ENCODE results near the gene LIF. TPM values are rescaled to one million over a fixed set of nuclear protein-coding genes. Genes with fewer than 3 reads are reported as not detected.

Gene LIF
- total RNA-seq, 2 experiments from 2014 or later, result 508 to 564 TPM

GRCh38 chr22:30251711-30252110 lies 5.2 kb upstream of the LIF start:
- Mint-ChIP-seq H3K36me3 (no peaks in the 10 kb centered on the region), H3K4me3 (no peak overlapping the region), H3K27me3 (no peaks in the 10 kb centered on the region), H3K4me1 (peaks cover 50% of the 10 kb centered on the region), H3K27ac (peak overlapping the region; percentile 93), H3K9me3 (no peaks in the 10 kb centered on the region)
- POLR2A ChIA-PET, result interaction anchor here (0.9 to 2.8 kb wide), 5 partner anchors 9 to 74 kb away, joined by 3 to 11 read pairs (median 7); no protein-coding TSS in a partner anchor
- DNase-seq (no peak), ATAC-seq (ENCODE audit: low read depth) (no peak)

GRCh38 chr22:30250661-30251267 lies 4.2 kb upstream of the LIF start:
- Mint-ChIP-seq H3K27ac (peak overlapping the region; percentile 93), H3K4me3 (no peak overlapping the region), H3K4me1 (peaks cover 45% of the 10 kb centered on the region), H3K27me3 (no peaks in the 10 kb centered on the region), H3K36me3 (peaks cover 5% of the 10 kb centered on the region), H3K9me3 (no peaks in the 10 kb centered on the region)
- POLR2A ChIA-PET, result interaction anchor here (0.9 to 2.8 kb wide), 7 partner anchors 10 to 73 kb away, joined by 3 to 11 read pairs (median 7); no protein-coding TSS in a partner anchor
- DNase-seq (no peak), ATAC-seq (ENCODE audit: low read depth) (no peak)

GRCh38 chr22:30250039-30250565 lies 3.5 kb upstream of the LIF start:
- H3K36me3 Mint-ChIP-seq, result peaks cover 11% of the 10 kb centered on the region

GRCh38 chr22:30249049-30250038 lies 2.8 kb upstream of the LIF start:
- Mint-ChIP-seq H3K27ac (peak overlapping the region; percentile 64), H3K27me3 (no peaks in the 10 kb centered on the region), H3K4me1 (peaks cover 47% of the 10 kb centered on the region), H3K4me3 (no peak overlapping the region), H3K9me3 (no peaks in the 10 kb centered on the region), H3K36me3 (peaks cover 19% of the 10 kb centered on the region)
- no peak for DNase-seq
- POLR2A ChIA-PET, result interaction anchor here (0.6 to 2.8 kb wide), 6 partner anchors 9 to 71 kb away, joined by 5 to 11 read pairs (median 8); no protein-coding TSS in a partner anchor
- no peak for ATAC-seq (ENCODE audit: low read depth)

More at GRCh38 chr22:30250039-30250565, 3.5 kb upstream of the LIF start:
- Mint-ChIP-seq H3K27me3 (no peaks in the 10 kb centered on the region), H3K9me3 (no peaks in the 10 kb centered on the region), H3K4me1 (peaks cover 44% of the 10 kb centered on the region), H3K4me3 (no peak overlapping the region), H3K27ac (peak overlapping the region; percentile 64)
- DNase-seq (no peak), ATAC-seq (ENCODE audit: low read depth) (no peak)
- POLR2A ChIA-PET, result interaction anchor here (0.6 to 2.8 kb wide), 7 partner anchors 10 to 72 kb away, joined by 4 to 11 read pairs (median 7); no protein-coding TSS in a partner anchor

DNA sequence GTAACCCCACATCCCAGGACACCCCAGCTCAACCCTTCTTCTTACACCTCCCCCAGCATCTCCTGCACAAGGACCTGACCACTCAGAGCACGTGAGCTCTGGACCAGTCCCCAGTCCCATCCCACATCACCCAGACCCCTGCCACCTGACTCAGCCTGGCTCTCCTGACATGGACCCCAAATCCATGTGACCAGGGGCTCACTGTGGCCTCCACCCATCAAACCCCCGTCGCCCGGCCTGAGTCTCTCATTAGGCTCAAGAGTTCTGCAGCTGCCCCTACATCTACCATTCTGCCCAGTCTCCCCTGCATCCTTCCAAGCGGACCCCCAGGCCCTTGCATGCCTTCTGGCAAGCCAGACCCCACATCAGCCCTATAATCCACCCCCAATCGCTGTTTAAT lies 1.9 kb upstream of the LIF start:
- ATAC-seq (ENCODE audit: low read depth) (no peak), DNase-seq (no peak)
- peaks cover 54% of the 10 kb centered on the region for H3K4me1 Mint-ChIP-seq
- peaks cover 28% of the 10 kb centered on the region for H3K36me3 Mint-ChIP-seq
- no peaks in the 10 kb centered on the region for H3K27me3 Mint-ChIP-seq
- H3K27ac Mint-ChIP-seq, result peak overlapping the region; percentile 99
- POLR2A ChIA-PET, result interaction anchor here (0.6 to 1.7 kb wide), 9 partner anchors 10 to 144 kb away, joined by 3 to 11 read pairs (median 3); no protein-coding TSS in a partner anchor
- H3K9me3 Mint-ChIP-seq, result no peaks in the 10 kb centered on the region
- peak overlapping the region; percentile 100 for H3K4me3 Mint-ChIP-seq

DNA sequence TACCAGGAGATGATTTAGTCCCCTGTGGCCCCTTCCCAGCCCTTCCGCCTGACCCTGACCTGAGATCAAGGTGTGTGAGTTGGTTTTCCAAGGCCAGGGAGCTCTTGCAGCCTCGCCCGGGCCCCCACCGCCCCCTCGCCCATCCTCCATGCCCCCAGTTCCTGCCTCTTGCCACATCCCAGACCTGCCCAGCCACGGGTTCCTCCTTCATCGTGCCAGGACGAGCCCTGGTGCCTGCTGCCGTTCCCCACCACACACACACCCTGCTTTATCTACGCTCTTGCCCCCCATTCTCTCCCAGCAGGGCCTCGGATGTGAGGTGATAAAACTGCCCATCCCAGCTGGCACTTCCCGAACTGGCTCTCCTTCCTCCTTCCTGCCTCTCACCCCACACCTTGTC lies 1.4 kb upstream of the LIF start:
- Mint-ChIP-seq H3K9me3 (no peaks in the 10 kb centered on the region), H3K4me3 (peak overlapping the region; percentile 100), H3K36me3 (peaks cover 33% of the 10 kb centered on the region), H3K27ac (peak overlapping the region; percentile 99), H3K4me1 (peaks cover 53% of the 10 kb centered on the region), H3K27me3 (no peaks in the 10 kb centered on the region)
- POLR2A ChIA-PET, result interaction anchor here (0.6 to 1.7 kb wide), 9 partner anchors 9 to 143 kb away, joined by 3 to 11 read pairs (median 3); no protein-coding TSS in a partner anchor
- ATAC-seq (ENCODE audit: low read depth) (no peak), DNase-seq (no peak)

- POLR2A ChIA-PET, result interaction anchor here (0.6 to 1.7 kb wide), 7 partner anchors 9 to 143 kb away, joined by 3 to 11 read pairs (median 3); no protein-coding TSS in a partner anchor
- H3K27me3 Mint-ChIP-seq, result no peaks in the 10 kb centered on the region
- ATAC-seq (ENCODE audit: low read depth), result no peak
- no peaks in the 10 kb centered on the region for H3K9me3 Mint-ChIP-seq
- DNase-seq, result no peak
- H3K27ac Mint-ChIP-seq, result peak overlapping the region; percentile 99
- peaks cover 53% of the 10 kb centered on the region for H3K4me1 Mint-ChIP-seq
- peaks cover 37% of the 10 kb centered on the region for H3K36me3 Mint-ChIP-seq
- peak overlapping the region; percentile 100 for H3K4me3 Mint-ChIP-seq
Measured at GRCh38 chr22:30247561-30247960, 1.0 kb upstream of the LIF start.

- Mint-ChIP-seq H3K27ac (peak overlapping the region; percentile 99), H3K27me3 (no peaks in the 10 kb centered on the region), H3K36me3 (peaks cover 43% of the 10 kb centered on the region), H3K4me3 (peak overlapping the region; percentile 100), H3K4me1 (peaks cover 53% of the 10 kb centered on the region), H3K9me3 (no peaks in the 10 kb centered on the region)
- DNase-seq (peak; percentile 69), ATAC-seq (ENCODE audit: low read depth) (peak; percentile 14)
- POLR2A ChIA-PET, result interaction anchor here (0.8 to 12.9 kb wide), 15 partner anchors 8 to 158 kb away, joined by 3 to 247 read pairs (median 12); partner anchors contain the start of gene OSM
Measured at GRCh38 chr22:30246814-30247376, 336 bp upstream of the LIF start.

DNA sequence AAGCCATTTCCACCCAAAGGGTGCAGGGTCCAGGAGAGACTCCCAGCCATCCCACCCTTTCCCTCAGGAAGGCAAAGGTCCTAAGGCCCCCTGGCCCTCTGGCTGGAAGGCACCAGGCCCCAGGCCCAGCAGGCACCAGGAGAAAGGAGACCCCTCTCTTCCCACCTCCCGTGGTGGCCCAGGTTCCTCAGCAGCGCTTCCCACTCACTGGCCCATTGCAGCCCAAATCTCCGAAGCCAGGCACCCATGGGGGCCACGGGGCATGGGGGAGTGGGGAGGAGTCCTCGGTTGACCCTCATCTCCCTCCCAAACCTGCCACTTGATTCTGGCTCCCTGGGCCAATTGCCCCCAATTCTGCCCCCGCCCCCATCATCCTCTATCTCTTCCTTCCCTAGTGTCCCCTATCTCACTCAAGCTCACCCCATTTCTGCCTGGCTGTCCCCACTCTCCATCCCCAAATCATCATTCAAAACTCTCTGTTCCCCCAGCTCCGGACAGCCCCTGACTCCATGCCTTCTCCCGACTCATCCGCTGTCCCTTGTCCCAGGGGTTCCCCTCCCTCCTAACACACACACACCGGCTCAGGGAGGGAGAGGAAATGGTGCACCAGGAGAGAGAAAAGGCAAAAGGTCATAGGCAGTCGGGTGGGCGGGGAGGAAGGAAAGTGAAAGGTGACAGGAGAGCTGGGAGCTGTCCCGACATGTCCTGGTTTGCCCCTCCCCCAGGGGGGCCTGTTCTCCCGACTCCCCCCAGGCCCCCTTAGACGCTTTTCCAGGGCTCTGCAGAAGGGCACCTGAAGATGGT lies 1.2 kb downstream of the LIF start:
- H3K36me3 Mint-ChIP-seq, result peaks cover 57% of the 10 kb centered on the region
- peak overlapping the region; percentile 99 for H3K27ac Mint-ChIP-seq
- DNase-seq, result no peak
- no peaks in the 10 kb centered on the region for H3K9me3 Mint-ChIP-seq
- no peak for ATAC-seq (ENCODE audit: low read depth)
- POLR2A ChIA-PET, result interaction anchor here (0.6 to 12.9 kb wide), 19 partner anchors 8 to 641 kb away, joined by 3 to 247 read pairs (median 6); partner anchors contain the start of genes MTFP1 and OSM
- peaks cover 62% of the 10 kb centered on the region for H3K4me1 Mint-ChIP-seq
- no peaks in the 10 kb centered on the region for H3K27me3 Mint-ChIP-seq
- peak overlapping the region; percentile 100 for H3K4me3 Mint-ChIP-seq

DNA sequence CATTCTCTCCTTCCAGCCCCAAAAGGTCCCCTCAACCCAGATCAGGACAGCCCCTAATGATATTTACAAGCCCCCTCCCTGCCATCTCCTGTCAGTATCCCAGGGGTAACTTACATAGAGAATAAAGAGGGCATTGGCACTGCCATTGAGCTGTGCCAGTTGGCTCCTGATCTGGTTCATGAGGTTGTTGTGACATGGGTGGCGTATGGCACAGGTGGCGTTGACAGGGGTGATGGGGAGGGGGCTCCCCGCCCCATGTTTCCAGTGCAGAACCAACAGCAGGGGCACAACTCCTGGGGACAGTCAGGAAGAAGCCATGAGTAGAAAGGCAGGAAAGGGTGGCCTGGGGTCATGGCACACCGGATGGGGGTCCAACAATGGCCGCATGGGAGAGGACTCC lies 1.9 kb downstream of the LIF start:
- POLR2A ChIA-PET, result interaction anchor here (0.8 to 12.9 kb wide), 14 partner anchors 12 to 138 kb away, joined by 3 to 247 read pairs (median 60); partner anchors contain the start of gene OSM

GRCh38 chr22:30244066-30244465 lies 2.5 kb downstream of the LIF start:
- Mint-ChIP-seq H3K9me3 (no peaks in the 10 kb centered on the region), H3K27me3 (no peaks in the 10 kb centered on the region), H3K4me1 (peaks cover 62% of the 10 kb centered on the region), H3K4me3 (peak overlapping the region; percentile 100), H3K36me3 (peaks cover 67% of the 10 kb centered on the region), H3K27ac (peak overlapping the region; percentile 99)
- POLR2A ChIA-PET, result interaction anchor here (0.8 to 12.9 kb wide), 16 partner anchors 10 to 143 kb away, joined by 3 to 247 read pairs (median 20); partner anchors contain the start of gene OSM
- ATAC-seq (ENCODE audit: low read depth) (no peak), DNase-seq (no peak)

More for the DNA sequence above, 1.9 kb downstream of the LIF start:
- Mint-ChIP-seq H3K27me3 (no peaks in the 10 kb centered on the region), H3K9me3 (no peaks in the 10 kb centered on the region), H3K4me1 (peaks cover 61% of the 10 kb centered on the region), H3K4me3 (peak overlapping the region; percentile 100), H3K36me3 (peaks cover 62% of the 10 kb centered on the region), H3K27ac (peak overlapping the region; percentile 99)
- DNase-seq (no peak), ATAC-seq (ENCODE audit: low read depth) (no peak)
